Measurements from ENCODE around the gene SAMD10.

SAMD10 gene

GRCh38 chr20:63924241-63924640, 55.2 kb downstream of the SAMD10 start:
- Histone ChIP-seq H3K27me3 (no peaks in the 10 kb centered on the region), H3K36me3 (peaks cover 76% of the 10 kb centered on the region), H3K27ac (no peak overlapping the region), H3K9me3 (no peaks in the 10 kb centered on the region), H3K4me1 (ENCODE audit: control insufficient read depth in 1 of 2, insufficient read depth in 1 of 2, low read depth in 1 of 2, low read length in 1 of 2) (no peaks in the 10 kb centered on the region), H3K4me3 (ENCODE audit: low read depth in 1 of 2, low read length in 1 of 2) (no peak overlapping the region)
- no peak for TF ChIP-seq CTCF (IDR thresholded peaks at IDR 0.05)
